ENCODE data around the gene SPRY4.
"Not testable (repeated sequence)": the region's sequence is repeated elsewhere in the genome, so short reads cannot be mapped to it uniquely, and the experiment has no call there.

The SPRY4 gene

GRCh38 chr5:142315096-142315900 is 9.5 kb downstream of the SPRY4 start:
- no peak for DNase-seq (ENCODE audit: low read depth in 3 of 3)

- DNase-seq (ENCODE audit: low read depth in 3 of 3) = no peak
Observed at GRCh38 chr5:142314606-142315005, 10.2 kb downstream of the SPRY4 start.

GRCh38 chr5:142314109-142314508 is 10.7 kb downstream of the SPRY4 start:
- DNase-seq (ENCODE audit: low read depth in 3 of 3) = no peak

GRCh38 chr5:142313682-142314081 is 11.1 kb downstream of the SPRY4 start:
- DNase-seq (ENCODE audit: low read depth in 3 of 3) = no peak

DNA sequence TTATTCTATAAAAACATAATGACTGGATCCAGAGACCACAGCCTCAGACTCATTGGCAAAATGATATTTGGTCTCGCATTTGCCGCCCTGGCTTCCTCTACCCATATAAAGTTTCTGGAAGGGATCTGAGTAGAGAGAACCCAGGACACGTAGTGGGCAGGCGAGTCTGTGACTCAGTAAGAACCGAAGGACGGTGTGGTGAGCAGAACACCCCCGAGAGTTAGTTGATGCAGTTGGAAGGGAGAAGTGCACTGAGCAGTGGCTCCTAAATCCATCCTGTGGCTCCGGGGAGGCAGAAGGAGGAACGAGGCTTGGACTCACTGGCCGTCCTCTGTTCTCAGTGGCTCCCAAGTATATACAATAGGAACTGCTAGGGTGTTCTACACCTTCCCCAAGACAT is 11.5 kb downstream of the SPRY4 start:
- DNase-seq (ENCODE audit: low read depth in 3 of 3) = no peak

GRCh38 chr5:142312399-142312798 is 12.4 kb downstream of the SPRY4 start:
- no peak for DNase-seq (ENCODE audit: low read depth in 3 of 3)

GRCh38 chr5:142311725-142312124 is 13.1 kb downstream of the SPRY4 start:
- no peak for DNase-seq (ENCODE audit: low read depth in 3 of 3)

- no peak for DNase-seq (ENCODE audit: low read depth in 3 of 3)
Observed at GRCh38 chr5:142310803-142311202, 14.0 kb downstream of the SPRY4 start.

GRCh38 chr5:142309747-142310318 is 15.0 kb downstream of the SPRY4 start:
- DNase-seq (ENCODE audit: low read depth in 3 of 3) = no peak

DNA sequence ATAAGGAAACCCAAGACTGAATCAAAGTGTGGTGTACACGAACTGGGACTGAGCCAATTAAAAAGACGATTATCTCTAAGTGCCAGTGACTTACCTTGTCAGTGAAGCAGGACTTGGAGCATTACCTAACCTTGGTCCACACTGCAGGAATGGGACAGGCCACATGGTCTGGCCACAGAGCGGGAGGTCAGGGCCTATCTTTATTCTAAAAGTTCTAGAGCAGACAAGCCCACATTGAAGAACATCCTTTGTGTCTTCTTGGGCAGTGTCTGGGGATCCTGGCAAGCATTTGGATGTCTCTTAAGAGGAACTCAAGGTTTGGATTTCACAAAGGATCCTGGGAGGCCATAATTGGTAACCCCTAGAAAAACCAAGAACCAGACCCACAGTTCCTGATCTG is 16.5 kb downstream of the SPRY4 start:
- DNase-seq (ENCODE audit: low read depth in 3 of 3) = no peak

- DNase-seq (ENCODE audit: low read depth in 3 of 3) = no peak
Observed at GRCh38 chr5:142307146-142307890, 17.5 kb downstream of the SPRY4 start.

GRCh38 chr5:142306077-142306502 is 18.7 kb downstream of the SPRY4 start:
- DNase-seq (ENCODE audit: low read depth in 3 of 3) = no peak

DNA sequence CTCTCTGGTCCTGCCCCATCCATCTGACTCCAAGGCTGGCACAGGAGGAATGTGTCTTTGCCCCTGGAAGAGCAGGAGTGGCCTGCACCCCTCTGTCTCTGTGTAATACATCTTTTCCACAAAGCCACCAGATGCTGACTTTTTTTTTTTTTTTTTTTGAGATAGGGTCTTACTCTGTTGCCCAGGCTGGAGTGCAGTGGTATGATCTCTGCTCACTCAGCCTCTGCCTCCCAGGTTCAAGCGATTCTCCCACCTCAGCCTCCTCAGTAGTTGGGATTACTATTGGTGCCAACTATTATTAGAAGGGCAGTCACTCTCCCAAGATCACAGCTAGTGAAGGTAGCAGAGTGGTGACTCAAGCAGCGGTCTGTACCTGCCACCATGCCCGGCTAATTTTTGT is 19.6 kb downstream of the SPRY4 start:
- DNase-seq (ENCODE audit: low read depth in 3 of 3) = no peak

- no peak for DNase-seq (ENCODE audit: low read depth in 3 of 3)
Observed at GRCh38 chr5:142304013-142304701, 20.7 kb downstream of the SPRY4 start.

DNA sequence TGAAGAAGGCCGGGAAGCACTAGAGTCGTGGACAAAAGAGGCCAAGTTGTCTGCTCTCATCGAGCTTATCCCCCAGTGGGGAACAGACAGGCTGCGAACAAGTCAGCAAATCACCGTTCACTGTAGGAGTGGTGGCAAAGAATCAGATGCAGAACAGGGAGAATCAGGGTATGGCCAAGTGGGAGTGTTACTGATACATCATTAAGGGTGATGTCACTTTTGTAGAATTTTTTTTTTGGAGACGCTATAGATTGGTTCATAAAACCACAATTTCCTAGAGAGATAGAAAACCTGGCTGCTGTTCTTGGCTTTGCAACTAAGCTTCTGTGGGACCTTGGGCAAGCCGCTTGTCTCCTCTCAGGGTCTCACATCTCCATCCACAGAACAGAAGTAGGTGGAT is 21.3 kb downstream of the SPRY4 start:
- DNase-seq (ENCODE audit: low read depth in 3 of 3) = no peak

GRCh38 chr5:142301540-142301939 is 23.3 kb downstream of the SPRY4 start:
- DNase-seq (ENCODE audit: low read depth in 3 of 3) = no peak

- no peak for DNase-seq (ENCODE audit: low read depth in 3 of 3)
Observed at GRCh38 chr5:142300677-142301076, 24.1 kb downstream of the SPRY4 start.

GRCh38 chr5:142298789-142299188 is 26.0 kb downstream of the SPRY4 start:
- no peak for DNase-seq (ENCODE audit: low read depth in 3 of 3)

DNA sequence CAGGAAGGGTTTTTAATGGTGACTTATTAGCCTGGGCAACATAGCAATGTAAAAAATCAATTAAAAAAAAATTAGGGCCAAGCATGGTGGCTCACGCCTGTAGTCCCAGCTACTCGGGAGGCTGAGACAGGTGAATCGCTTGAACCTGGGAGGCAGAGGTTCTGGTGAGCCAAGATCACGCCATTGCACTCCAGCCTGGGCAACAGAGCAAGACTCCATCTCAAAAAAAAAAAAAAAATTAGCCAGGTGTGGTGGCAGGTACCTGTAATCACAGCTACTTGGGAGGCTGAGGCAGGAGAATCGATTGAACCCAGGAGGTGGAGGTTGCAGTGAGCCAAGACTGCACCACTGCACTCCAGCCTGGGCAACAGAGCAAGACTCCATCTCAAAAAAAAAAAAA is 27.0 kb downstream of the SPRY4 start:
- DNase-seq (ENCODE audit: low read depth in 3 of 3) = not testable (repeated sequence)

DNA sequence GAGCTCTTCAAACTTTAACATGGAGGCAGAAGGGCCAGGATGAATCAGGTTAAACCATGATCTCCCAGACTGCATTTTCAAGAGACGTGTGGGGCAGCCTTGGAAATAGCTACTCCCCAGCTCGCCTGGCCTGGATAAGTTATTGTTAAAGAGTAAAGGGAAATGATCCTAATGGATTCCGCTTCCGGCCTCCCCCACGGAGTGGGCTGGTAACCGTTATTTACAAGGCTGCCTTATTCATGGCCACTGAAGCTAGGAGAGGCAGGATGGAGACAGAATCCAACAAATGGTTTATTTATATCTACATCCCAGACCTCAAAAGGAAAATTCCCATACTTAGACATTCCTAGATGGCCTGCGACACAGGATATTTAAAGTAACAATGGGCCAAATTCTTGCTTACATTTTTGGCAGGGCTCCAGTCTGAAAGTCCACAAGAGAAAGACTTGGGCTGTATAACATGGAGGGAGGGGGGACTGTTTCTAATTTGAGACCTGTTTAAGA is 27.9 kb downstream of the SPRY4 start:
- DNase-seq (ENCODE audit: low read depth in 3 of 3) = no peak

DNA sequence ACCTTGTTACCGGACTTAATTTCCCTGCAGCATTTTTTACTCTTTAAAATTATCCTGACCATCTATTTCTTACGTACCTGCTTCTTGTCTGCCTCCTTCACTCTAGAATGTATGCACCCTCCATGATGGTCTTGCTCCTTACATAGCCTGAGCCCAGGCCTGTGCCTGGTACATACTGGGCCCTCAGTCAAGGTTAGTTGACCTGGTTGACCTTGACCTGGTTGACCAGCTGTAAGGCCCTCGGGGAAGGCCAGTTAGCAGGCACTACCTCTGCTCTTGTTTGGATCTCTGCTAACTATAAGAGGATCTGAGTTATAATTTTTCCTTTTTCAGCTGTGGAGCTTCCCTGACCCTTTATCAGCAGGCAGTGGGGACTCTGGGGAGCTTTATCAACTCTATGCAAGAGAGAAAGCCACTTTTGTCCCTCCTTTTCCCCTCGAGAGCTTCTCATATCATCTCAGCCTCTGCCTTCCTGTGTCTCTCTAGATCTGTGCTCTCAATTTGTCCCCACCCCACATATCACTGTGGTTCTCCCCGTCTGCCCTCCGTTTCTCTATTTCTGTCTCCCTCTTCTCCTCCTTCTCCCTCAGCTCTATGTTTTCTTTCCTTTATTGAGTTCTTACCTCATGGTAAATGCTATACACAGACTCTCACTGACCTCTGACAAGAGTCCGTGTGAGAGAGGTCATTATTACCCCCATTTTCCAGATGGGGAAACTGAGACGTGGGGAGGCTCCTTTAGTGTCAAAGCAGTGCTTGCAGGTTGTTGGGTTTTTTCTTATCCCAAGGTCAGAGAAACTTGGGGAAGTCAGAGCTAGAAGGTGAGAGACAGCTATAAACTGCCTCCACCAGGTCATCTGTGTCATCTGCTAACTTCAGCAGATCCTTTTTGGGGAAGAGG is 28.6 kb downstream of the SPRY4 start:
- DNase-seq (ENCODE audit: low read depth in 3 of 3) = no peak
